Hepatocyte (in vitro differentiated cells): ENCODE data around the gene SAMD3. TPM values are rescaled to one million over a fixed set of nuclear protein-coding genes. Genes with fewer than 3 reads are reported as not detected.

Experiments used
- DNase-seq: peaks from one replicate; pipeline ENCODE4 v3.0.0-alpha.2; 2016; ENCODE audit warnings: low spot score
- H2AFZ ChIP-seq: fragments of 200-600 bp; sonication (generic); 2 replicates; pipeline ENCODE4 v1.6.0; 2016; ENCODE audit warnings: antibody characterized with exemption, mild to moderate bottlenecking
- H3K27ac ChIP-seq: fragments of 200-600 bp; sonication (generic); 2 replicates; pipeline ENCODE4 v1.5.1; 2016; ENCODE audit warnings: mild to moderate bottlenecking
- H3K27me3 ChIP-seq: fragments of 200-600 bp; sonication (generic); 2 replicates; pipeline ENCODE4 v1.6.1; 2016
- H3K36me3 ChIP-seq: fragments of 200-600 bp; sonication (generic); replicated peaks from 2 replicates; pipeline ENCODE4 v1.5.1; 2016; ENCODE audit warnings: low read depth; ENCODE audit not compliant: insufficient read depth
- H3K4me1 ChIP-seq: fragments of 200-600 bp; sonication (generic); 2 replicates; pipeline ENCODE4 v1.5.1; 2016; ENCODE audit warnings: mild to moderate bottlenecking, moderate library complexity; ENCODE audit not compliant: insufficient read depth
- H3K4me2 ChIP-seq: fragments of 200-600 bp; sonication (generic); 2 replicates; pipeline ENCODE4 v1.6.0; 2016
- H3K4me3 ChIP-seq: fragments of 200-600 bp; sonication (generic); 2 replicates; pipeline ENCODE4 v1.5.1; 2016; ENCODE audit warnings: mild to moderate bottlenecking
- H3K79me2 ChIP-seq: fragments of 200-600 bp; sonication (generic); 2 replicates; pipeline ENCODE4 v1.6.0; 2017; ENCODE audit warnings: mild to moderate bottlenecking
- H3K9me2 ChIP-seq: fragments of 200-600 bp; sonication (generic); replicated peaks from 2 replicates; pipeline ENCODE4 v1.6.0; 2017; ENCODE audit warnings: mild to moderate bottlenecking; ENCODE audit not compliant: insufficient read depth
- H3K9me3 ChIP-seq: fragments of 200-600 bp; sonication (generic); 2 replicates; pipeline ENCODE4 v1.5.1; 2016; ENCODE audit warnings: low read depth, mild to moderate bottlenecking
- H4K20me1 ChIP-seq: fragments of 200-600 bp; sonication (generic); 2 replicates; pipeline ENCODE4 v1.6.0; 2016; ENCODE audit warnings: mild to moderate bottlenecking; ENCODE audit not compliant: insufficient read depth, poor library complexity, severe bottlenecking
- CTCF ChIP-seq: fragments of 200-600 bp; sonication (generic); IDR thresholded peaks from 2 replicates; pipeline ENCODE4 v1.5.1; 2016; ENCODE audit warnings: antibody characterized with exemption, mild to moderate bottlenecking; ENCODE audit not compliant: poor library complexity
- EZH2 ChIP-seq: fragments of 200-600 bp; sonication (generic); IDR thresholded peaks from 2 replicates; pipeline ENCODE4 v1.6.1; 2016; ENCODE audit warnings: antibody characterized with exemption, mild to moderate bottlenecking, borderline replicate concordance
- EZH2phosphoT487 ChIP-seq: fragments of 200-600 bp; sonication (generic); IDR thresholded peaks from one replicate; pipeline ENCODE4 v1.6.1; 2018; ENCODE audit warnings: antibody characterized with exemption, mild to moderate bottlenecking, low read depth, moderate library complexity; ENCODE audit not compliant: unreplicated experiment, severe bottlenecking
- WGBS: methylation state at CpG from one replicate; pipeline ENCODE4 v1.1.6; 2016; ENCODE audit warnings: low lambda C conversion rate; ENCODE audit errors: missing lambda C conversion rate; 5-methylcytosine and 5-hydroxymethylcytosine counted together
- polyA plus RNA-seq: library from polyadenylated mRNA; unstranded; fragments of >200 nt; fragmentation: Nextera tagmentation; extraction: Ambion mirVana; gene quantifications from 2 replicates; pipeline ENCODE4 v1.2.1, GENCODE V29; 2016
- total RNA-seq: library from RNA; depleted of rRNA; stranded (reverse); fragments of >200 nt; gene quantifications from 2 replicates; pipeline ENCODE4 v1.2.3, GENCODE V29; 2014

SAMD3 gene
- total and polyA plus RNA-seq, 2 experiments from 2014 or later: 0.81 to 2.2 TPM

GRCh38 chr6:130187335-130188206 is 35.2 kb downstream of the SAMD3 start:
- no peak for TF ChIP-seq EZH2phosphoT487
- TF ChIP-seq CTCF: no peak
- TF ChIP-seq EZH2: no peak
- no peaks in the 10 kb centered on the region for H3K27me3 ChIP-seq

DNA sequence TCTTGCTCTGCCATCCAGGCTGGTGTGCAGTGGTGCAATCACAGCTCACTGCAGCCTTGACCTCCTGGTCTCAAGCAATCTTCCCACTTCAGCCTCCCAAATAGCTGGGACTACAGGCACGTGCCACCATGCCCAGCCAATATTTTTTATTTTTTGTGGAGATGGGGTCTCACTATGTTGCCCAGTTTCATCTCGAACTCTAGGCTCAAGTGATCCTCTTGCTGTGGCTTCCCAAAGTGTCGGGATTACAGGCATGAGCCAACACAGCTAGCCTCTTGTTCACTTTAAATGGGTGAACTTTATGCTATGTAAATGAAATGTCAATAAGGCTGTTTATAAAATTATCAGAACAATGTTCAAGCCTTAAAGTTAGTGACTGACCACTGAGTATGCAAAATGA is 37.1 kb downstream of the SAMD3 start:
- Histone ChIP-seq H3K27ac (no peak overlapping the region), H3K36me3 (no peaks in the 10 kb centered on the region), H4K20me1 (no peaks in the 10 kb centered on the region), H3K27me3 (no peaks in the 10 kb centered on the region), H3K4me2 (no peak overlapping the region), H3K79me2 (no peaks in the 10 kb centered on the region), H3K4me1 (peaks cover 5% of the 10 kb centered on the region), H3K9me2 (no peaks in the 10 kb centered on the region), H3K9me3 (no peaks in the 10 kb centered on the region), H2AFZ (no peak overlapping the region), H3K4me3 (no peak overlapping the region)
- 90% methylated on average over 3 of the region's 3 CpGs for WGBS
- no peak for TF ChIP-seq EZH2
- DNase-seq: no peak

More at GRCh38 chr6:130187335-130188206, 35.2 kb downstream of the SAMD3 start:
- no peaks in the 10 kb centered on the region for H4K20me1 ChIP-seq
- no peaks in the 10 kb centered on the region for H3K36me3 ChIP-seq
- no peaks in the 10 kb centered on the region for H3K9me3 ChIP-seq
- WGBS: 99% methylated on average over 3 of the region's 3 CpGs
- H3K9me2 ChIP-seq: no peaks in the 10 kb centered on the region
- H3K4me1 ChIP-seq: peaks cover 5% of the 10 kb centered on the region
- no peak overlapping the region for H3K4me2 ChIP-seq
- no peak overlapping the region for H3K4me3 ChIP-seq
- DNase-seq: no peak
- H2AFZ ChIP-seq: no peak overlapping the region
- no peak overlapping the region for H3K27ac ChIP-seq
- no peaks in the 10 kb centered on the region for H3K79me2 ChIP-seq

GRCh38 chr6:130183271-130184222 is 39.2 kb downstream of the SAMD3 start:
- Histone ChIP-seq H3K27ac (no peak overlapping the region), H4K20me1 (no peaks in the 10 kb centered on the region), H3K36me3 (no peaks in the 10 kb centered on the region), H3K27me3 (no peaks in the 10 kb centered on the region), H3K9me3 (no peaks in the 10 kb centered on the region), H3K9me2 (no peaks in the 10 kb centered on the region), H3K79me2 (no peaks in the 10 kb centered on the region), H3K4me2 (no peak overlapping the region), H3K4me3 (no peak overlapping the region), H3K4me1 (peaks cover 10% of the 10 kb centered on the region), H2AFZ (no peak overlapping the region)
- WGBS: 83% methylated on average over 9 of the region's 9 CpGs
- no peak for TF ChIP-seq CTCF
- no peak for TF ChIP-seq EZH2phosphoT487
- no peak for TF ChIP-seq EZH2
- DNase-seq: no peak

- Histone ChIP-seq H4K20me1 (no peaks in the 10 kb centered on the region), H3K4me3 (no peak overlapping the region), H3K4me2 (no peak overlapping the region), H3K27ac (no peak overlapping the region), H3K79me2 (no peaks in the 10 kb centered on the region), H3K27me3 (no peaks in the 10 kb centered on the region), H3K4me1 (peaks cover 6% of the 10 kb centered on the region), H3K9me2 (no peaks in the 10 kb centered on the region), H3K9me3 (no peaks in the 10 kb centered on the region), H2AFZ (no peak overlapping the region), H3K36me3 (no peaks in the 10 kb centered on the region)
- DNase-seq: no peak
- no peak for TF ChIP-seq CTCF
- TF ChIP-seq EZH2: no peak
- TF ChIP-seq EZH2phosphoT487: no peak
Observed at GRCh38 chr6:130182466-130182865, 40.3 kb downstream of the SAMD3 start.
